ENCODE data around the gene DLG1. TPM values are rescaled to one million over a fixed set of nuclear protein-coding genes. Genes with fewer than 3 reads are reported as not detected.

The DLG1 gene
- total RNA-seq, 1 donor from 2014 or later = 44.6 TPM

DNA sequence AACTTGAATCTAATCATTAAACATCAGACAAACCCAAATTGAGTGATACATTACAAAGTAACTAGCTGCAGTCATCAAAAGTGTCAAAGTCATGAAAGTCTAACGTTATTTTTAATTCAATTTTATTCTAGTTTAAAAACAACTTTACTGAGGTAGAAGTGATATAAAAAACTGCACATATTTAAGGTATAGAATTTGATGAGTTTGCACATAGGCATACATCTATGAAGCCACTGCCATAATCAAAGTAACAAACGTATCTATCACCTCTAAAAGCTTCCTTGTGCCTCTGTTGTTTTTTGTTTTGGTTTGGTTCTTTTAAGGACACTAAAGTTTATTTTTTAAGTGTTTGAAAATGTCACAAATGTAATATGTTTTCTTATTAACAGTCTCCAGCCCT is 130.9 kb downstream of the DLG1 start:
- intact Hi-C loops (cut with micrococcal nuclease) = no loop called here
- no peak for ATAC-seq

DNA sequence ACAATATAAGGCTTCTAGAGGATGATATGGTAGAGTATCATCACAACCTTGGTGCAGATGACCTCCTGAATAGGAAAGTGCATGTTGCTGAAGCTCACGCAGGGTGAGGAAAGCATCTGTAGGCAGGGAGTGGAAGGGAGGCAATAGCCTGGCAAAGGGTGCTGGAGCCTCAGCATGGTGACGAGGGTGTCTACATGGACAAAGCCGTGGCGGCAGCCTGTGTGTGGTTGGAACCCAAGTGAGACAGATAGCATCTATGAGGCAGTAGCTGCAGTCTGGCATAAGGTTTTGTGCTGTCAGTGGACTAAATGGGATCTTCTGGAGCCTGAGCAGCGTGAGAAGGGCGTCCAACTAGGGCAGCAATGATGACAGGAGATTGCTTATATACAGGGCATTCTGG is 132.5 kb downstream of the DLG1 start:
- ATAC-seq (no peak), DNase-seq (no peak)
- intact Hi-C loops (cut with micrococcal nuclease) = no loop called here

More for the DNA sequence above, 130.9 kb downstream of the DLG1 start:
- no peak for DNase-seq

DNA sequence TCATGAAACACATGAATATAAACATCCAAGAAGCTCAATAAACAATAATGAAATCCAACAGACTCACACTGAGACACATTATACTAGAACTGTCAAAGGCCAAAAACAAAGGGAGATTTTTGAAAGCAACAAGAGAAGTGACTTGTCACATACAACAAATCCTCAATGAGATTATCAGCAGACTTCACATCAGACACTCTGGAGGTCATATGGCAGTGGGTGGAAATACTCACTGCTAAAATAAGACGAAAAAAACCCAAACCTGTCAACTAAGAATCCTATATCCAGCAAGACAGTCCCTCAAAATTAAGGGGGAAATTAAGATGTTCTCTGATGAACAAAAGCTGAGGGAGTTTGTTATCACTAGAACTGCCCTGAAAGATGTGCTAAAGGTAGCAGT is 143.4 kb downstream of the DLG1 start:
- intact Hi-C loops (cut with micrococcal nuclease) = no loop called here
- DNase-seq (no peak), ATAC-seq (no peak)

DNA sequence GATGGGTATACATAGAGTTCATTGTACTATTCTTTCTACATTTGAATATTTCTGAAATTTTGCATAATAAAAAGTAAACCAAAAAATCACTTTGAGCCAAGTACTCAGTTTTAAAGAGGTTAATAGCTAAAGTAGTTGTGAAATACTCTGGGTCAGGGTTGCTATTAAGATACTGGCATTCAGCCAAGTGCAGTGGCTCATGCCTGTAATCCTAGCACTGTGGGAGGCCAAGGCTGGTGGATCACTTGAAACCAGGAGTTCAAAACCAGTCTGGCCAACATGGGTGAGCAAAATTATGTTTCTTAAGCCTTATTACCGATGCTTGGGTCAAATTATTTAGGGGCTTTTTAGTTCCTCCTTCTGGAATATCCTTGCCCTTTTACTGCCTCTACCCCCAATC is 146.8 kb downstream of the DLG1 start:
- ATAC-seq = peak; percentile 83
- intact Hi-C loops (cut with micrococcal nuclease) = no loop called here
- DNase-seq = no peak

DNA sequence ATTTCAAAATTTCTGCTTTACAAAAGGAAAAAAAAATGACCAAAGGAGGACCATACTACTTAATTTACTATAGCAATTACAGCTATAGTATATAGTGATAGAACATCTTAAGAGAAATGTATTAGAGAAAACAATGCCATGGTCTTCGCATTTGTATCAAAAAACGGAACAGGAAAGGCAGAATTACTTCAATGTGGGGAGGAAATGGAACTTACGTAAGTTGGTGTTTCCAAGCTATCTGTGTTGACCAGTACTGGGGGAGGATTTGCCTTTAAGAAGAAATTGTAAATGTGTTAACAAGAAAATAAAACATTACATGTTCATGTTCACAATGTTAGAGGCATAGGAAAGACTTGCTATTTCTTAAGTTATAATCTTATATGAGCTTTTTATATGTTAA is 148.9 kb downstream of the DLG1 start:
- DNase-seq = no peak
- no peak for ATAC-seq
- intact Hi-C loops (cut with micrococcal nuclease) = no loop called here

DNA sequence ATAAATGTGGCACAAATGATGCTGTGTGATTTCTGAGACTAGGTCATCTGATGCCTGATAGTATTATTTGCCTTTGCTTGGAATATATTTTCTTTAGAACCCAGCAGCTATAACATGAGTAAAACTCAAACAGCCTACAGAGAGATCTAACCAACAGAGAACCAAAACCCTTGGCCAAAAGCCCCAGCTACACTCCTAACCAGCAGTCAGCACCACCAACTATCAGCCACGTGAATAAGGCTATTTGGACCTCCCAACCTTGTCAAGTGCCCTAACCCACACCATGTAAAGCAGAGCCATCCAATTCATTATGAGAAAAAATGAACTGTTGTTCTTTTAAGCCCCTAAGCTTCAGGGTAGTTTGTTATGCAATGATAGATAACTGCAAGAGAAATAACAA is 154.2 kb downstream of the DLG1 start:
- no peak for ATAC-seq
- intact Hi-C loops (cut with micrococcal nuclease) = no loop called here

DNA sequence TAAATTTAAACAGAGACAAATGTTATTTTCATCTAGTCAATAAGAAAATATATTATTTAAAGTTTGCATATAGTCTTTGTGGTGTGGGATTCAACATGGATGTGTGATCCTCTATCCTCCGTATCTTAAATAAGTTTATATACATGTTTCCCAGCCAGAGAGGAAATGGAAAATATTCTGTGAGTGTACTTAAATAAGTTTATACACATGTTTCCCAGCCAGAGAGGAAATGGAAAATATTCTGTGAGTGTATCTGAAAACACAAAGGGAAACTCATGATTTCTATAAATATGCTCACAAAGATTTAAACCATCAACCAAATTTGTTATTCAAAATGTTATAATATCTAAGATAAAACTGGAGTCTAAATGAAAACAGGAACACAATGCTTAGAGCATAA is 158.8 kb downstream of the DLG1 start:
- DNase-seq (no peak), ATAC-seq (no peak)
- intact Hi-C loops (cut with micrococcal nuclease) = no loop called here

More for the DNA sequence above, 154.2 kb downstream of the DLG1 start:
- DNase-seq = no peak

GRCh38 chr3:197137751-197138150 is 160.7 kb downstream of the DLG1 start:
- DNase-seq (peak; percentile 49), ATAC-seq (no peak)
- intact Hi-C loops (cut with micrococcal nuclease) = no loop called here

DNA sequence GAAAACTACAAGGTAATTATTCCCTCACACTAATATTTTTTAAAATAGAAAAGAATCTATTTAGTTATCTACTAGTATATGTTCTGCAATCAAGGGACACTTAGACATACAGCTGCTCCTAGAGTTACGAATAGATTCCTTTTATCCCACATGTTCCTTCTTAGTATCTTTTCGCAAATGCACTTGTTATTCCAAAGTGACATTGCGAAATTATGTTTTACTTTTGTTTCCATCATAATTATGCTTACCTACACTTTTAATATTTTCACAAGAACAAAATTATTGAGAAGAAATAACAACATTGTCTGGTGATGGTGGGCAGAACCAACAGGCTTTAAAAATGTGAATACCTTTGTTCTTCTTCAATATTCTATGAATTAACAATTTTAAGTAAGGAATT is 161.7 kb downstream of the DLG1 start:
- intact Hi-C loops (cut with micrococcal nuclease) = no loop called here
- ATAC-seq (no peak), DNase-seq (no peak)

- ATAC-seq (no peak), DNase-seq (no peak)
- intact Hi-C loops (cut with micrococcal nuclease) = no loop called here
Measured at GRCh38 chr3:197135212-197135611, 163.2 kb downstream of the DLG1 start.

GRCh38 chr3:197132916-197133530 is 165.4 kb downstream of the DLG1 start:
- DNase-seq (no peak), ATAC-seq (no peak)
- intact Hi-C loops (cut with micrococcal nuclease) = no loop called here

- DNase-seq = no peak
- intact Hi-C loops (cut with micrococcal nuclease) = no loop called here
- no peak for ATAC-seq
Measured at GRCh38 chr3:197125636-197126035, 172.8 kb downstream of the DLG1 start.

- intact Hi-C loops (cut with micrococcal nuclease) = no loop called here
- no peak for DNase-seq
- ATAC-seq = no peak
Measured at GRCh38 chr3:197124713-197125112, 173.7 kb downstream of the DLG1 start.

DNA sequence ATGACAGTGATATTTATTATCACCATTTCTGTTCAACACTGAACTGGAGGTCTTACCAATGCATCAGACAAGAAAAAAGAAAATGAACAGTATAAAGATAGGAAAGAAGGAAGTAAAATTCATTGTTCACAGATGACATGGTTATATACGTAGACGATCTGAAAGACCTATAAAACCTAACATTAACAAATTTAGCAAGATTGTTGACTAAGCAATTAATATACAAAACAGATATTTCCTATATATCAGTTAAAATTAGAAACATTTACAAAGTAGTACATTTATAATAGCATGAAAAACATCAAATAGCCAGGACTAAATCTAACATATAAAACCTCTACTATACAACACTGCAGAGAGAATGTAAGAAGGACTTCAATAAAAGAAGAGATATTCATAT is 176.0 kb downstream of the DLG1 start:
- ATAC-seq (no peak), DNase-seq (no peak)
- intact Hi-C loops (cut with micrococcal nuclease) = no loop called here

DNA sequence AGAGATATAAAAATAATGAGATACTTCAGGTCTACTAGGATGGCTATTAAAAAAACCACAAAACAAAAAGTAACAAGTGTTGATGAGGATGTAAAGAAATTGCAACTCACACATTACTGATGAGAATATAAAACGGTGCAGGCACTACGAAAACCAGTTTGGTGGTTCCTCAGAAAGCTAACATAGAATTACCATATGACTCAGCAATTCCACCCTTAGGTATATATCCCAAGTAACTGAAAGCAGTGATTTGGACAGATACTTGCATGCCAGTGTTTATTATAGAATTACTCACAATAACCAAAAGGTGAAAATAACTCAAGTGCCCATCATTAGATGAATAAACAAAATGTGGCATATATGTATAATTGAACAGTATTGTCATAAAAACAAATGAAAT is 181.3 kb downstream of the DLG1 start:
- DNase-seq = no peak
- intact Hi-C loops (cut with micrococcal nuclease) = no loop called here
- ATAC-seq = no peak

DNA sequence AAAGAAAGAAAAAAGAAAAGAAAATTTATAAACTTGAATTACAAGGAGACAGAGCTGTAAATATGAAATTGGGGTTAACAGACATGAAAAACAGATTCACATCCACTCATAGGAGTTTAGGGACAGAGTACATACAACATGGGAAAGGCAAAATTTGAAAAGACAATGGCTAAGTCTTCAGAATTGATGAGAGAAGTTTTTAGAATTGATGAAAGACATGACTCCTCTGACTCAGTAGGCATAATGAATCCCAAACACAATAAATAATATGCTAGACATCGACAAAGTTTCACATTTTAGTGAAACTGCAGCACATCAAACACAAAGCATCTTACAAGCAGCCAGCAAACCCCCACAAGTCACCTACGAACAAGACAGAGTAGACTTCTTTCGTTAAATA is 184.4 kb downstream of the DLG1 start:
- DNase-seq (no peak), ATAC-seq (no peak)
- intact Hi-C loops (cut with micrococcal nuclease) = no loop called here

GRCh38 chr3:197111685-197112084 is 186.7 kb downstream of the DLG1 start:
- ATAC-seq (no peak), DNase-seq (no peak)
- intact Hi-C loops (cut with micrococcal nuclease) = no loop called here

DNA sequence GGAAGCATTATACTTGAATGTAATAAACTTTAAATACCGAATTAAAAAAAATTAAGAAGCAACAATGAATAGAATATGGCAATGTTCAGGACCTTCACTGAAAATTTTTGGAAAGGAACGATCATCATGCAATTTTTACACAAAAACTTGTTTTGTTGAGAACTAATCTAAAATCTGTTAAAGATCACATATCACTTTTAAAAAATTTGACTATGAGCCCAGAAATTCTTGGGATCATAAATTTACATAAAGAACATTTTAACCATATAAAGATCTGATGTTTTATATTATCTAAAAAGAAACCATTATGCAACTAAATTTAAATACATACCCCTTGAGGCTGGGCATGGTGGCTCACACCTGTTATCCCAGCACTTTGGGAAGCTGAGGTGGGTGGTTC is 192.6 kb downstream of the DLG1 start:
- DNase-seq = no peak
- intact Hi-C loops (cut with micrococcal nuclease) = no loop called here

DNA sequence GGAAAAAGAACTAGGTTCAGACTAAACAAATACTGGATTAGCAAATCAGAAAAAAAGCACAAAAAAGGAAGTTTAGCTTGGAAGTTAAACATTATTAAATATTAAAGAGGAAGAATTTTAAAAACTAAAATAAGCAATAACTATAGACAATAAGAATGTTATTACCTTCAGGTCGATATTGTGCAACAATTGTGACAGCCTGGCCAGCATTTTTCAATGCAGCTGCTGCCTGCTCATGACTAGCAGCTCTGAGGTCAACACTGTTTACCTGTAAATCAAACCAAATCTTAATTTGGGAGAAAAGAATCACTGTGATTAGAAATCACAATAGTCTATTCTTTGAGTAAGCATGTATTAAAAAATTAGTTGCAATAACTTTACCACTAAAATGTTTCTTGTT is 193.7 kb downstream of the DLG1 start:
- no peak for ATAC-seq
- DNase-seq = no peak
- intact Hi-C loops (cut with micrococcal nuclease) = no loop called here

More for the DNA sequence above, 192.6 kb downstream of the DLG1 start:
- ATAC-seq = no peak

- ATAC-seq (no peak), DNase-seq (no peak)
- intact Hi-C loops (cut with micrococcal nuclease) = no loop called here
Measured at GRCh38 chr3:197103766-197104165, 194.6 kb downstream of the DLG1 start.

DNA sequence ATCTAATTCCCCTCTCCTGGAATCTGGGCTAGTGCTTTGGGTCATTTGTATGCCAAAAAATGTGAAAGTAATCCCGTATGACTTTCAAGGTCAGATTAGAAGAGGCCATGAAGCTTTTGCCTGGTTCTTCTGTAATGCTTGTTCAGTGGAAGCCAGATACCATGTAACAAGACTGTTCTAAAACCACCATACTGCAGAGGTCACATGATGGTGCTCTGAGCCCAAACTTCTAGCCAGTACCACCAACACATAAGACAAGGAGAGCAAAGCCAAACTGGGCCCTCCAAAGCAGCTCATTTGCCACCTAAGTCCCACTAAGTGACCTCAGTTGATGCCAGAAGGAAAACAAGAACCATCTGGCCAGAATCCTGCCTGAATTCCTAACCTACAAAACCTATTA is 204.5 kb downstream of the DLG1 start:
- ATAC-seq = no peak
- intact Hi-C loops (cut with micrococcal nuclease) = no loop called here
- DNase-seq = no peak

DNA sequence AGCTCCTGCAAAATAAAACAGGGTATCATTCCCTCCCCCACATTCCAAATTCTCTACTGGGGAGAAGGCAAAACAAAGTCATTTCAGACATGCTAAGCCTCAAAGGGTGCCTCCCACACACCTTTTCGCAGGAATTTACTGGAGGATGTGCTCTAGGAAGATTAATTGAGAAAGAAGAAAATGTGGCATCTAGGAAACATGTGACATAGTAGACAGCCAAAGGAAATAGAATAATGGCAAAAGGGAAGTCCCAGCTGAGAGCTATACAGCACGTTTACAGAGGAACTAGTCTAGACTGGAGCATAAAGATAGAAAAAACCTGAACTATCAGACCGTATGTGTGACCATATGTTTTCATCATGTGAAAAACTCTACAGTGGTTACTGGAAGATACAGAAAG is 210.0 kb downstream of the DLG1 start:
- no peak for ATAC-seq
- intact Hi-C loops (cut with micrococcal nuclease) = no loop called here
- no peak for DNase-seq

All from left ventricle myocardium superior (tissue), 1 donor.